Left lung (tissue), 10 donors: ENCODE data around the gene CSK. TPM values are rescaled to one million over a fixed set of nuclear protein-coding genes. Genes with fewer than 3 reads are reported as not detected.

ENCODE experiments used
- ATAC-seq: fragments of 200-7000 bp; cut with Tn5 transposase; one replicate; pipeline ENCODE4 v1.9.1; 2020; ENCODE audit warnings: moderate library complexity
- DNase-seq, 4 donors: peaks; one replicate each; pipeline ENCODE4 v3.0.0-alpha.2; 2013 to 2020
- H3K27ac ChIP-seq, 2 donors: fragments of 200-600 bp; sonication (generic) in 1 of 2; one replicate each; pipeline versions ENCODE4 v1.5.0 to v1.8.0; 2020 to 2021
- H3K27me3 ChIP-seq, 2 donors: fragments of 200-600 bp; sonication (generic) in 1 of 2; one replicate each; pipeline versions ENCODE4 v1.5.0 to v1.8.0; 2020 to 2021
- H3K36me3 ChIP-seq, 2 donors: fragments of 200-600 bp; sonication (generic) in 1 of 2; one replicate each; pipeline versions ENCODE4 v1.5.0 to v1.8.0; 2020 to 2021
- H3K4me1 ChIP-seq, 2 donors: fragments of 200-600 bp; one replicate each; pipeline ENCODE4 v1.8.0; 2021
- H3K4me3 ChIP-seq, 2 donors: fragments of 200-600 bp; sonication (generic) in 1 of 2; one replicate each; pipeline versions ENCODE4 v1.5.0 to v1.8.0; 2020 to 2021; ENCODE audit warnings: mild to moderate bottlenecking in 1 of 2
- H3K9me3 ChIP-seq, 2 donors: fragments of 200-600 bp; sonication (generic) in 1 of 2; one replicate each; pipeline versions ENCODE4 v1.5.0 to v1.8.0; 2020 to 2021
- CTCF ChIP-seq, 2 donors: fragments of 200-600 bp; sonication (generic) in 1 of 2; IDR thresholded peaks; one replicate each; pipeline versions ENCODE4 v1.5.0 to v1.8.0; 2021; ENCODE audit warnings: antibody characterized with exemption in 2 of 2
- intact Hi-C, 2 donors: fragments of 100-400 bp; cut with DNase I; formaldehyde crosslinking; loops; one replicate each; pipeline versions ENCODE4 v1.11.2 to v1.14.2; 2022
- polyA plus RNA-seq, 6 donors: library from polyadenylated mRNA; unstranded; fragments of 120-200 nt; gene quantifications; one replicate each; pipeline ENCODE4 v1.2.1, GENCODE V29; 2013; ENCODE audit not compliant: insufficient read length in 6 of 6
- total RNA-seq, 2 donors: library from RNA; stranded (reverse); fragmentation: NEBNext Ultra II Directional; extraction: Animal tissue kit (Norgen Biotek cat#: 25700); gene quantifications; one replicate each; pipeline ENCODE4 v1.2.1, GENCODE V29; 2021
- donor health status: DM: no; HTN: yes; CAD: no.
- donor health status: DM: no; HTN: no; CAD: no.

Gene CSK
- total and polyA plus RNA-seq, 8 donors, result 41.5 to 101 (median 49.7) TPM

DNA sequence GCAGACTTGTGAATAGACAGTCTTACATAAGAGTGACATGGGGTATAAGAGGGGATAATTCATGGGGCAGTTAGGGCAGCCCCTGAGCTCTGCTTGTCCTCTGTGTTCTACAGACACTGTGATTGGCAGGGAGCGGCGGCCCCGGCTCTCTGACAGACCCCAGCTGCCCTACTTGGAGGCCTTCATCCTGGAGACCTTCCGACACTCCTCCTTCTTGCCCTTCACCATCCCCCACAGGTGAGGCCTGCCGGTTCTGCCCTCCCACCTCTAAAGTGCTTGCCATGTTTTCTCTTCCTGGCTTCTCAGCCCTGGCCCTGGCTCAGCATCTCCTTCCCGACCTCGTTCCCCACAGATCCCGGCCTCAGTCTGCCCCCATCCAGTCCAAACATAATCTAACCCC, 29.9 kb upstream of the CSK start:
- no peaks in the 10 kb centered on the region for H3K36me3 ChIP-seq
- H3K27ac ChIP-seq, result no peak overlapping the region
- intact Hi-C loops, result no loop called here
- H3K9me3 ChIP-seq, result no peaks in the 10 kb centered on the region
- no peak for DNase-seq
- no peak for TF ChIP-seq CTCF (IDR thresholded peaks at IDR 0.05)
- H3K27me3 ChIP-seq, result no peaks in the 10 kb centered on the region
- peak; percentile 11 for ATAC-seq
- H3K4me1 ChIP-seq, result no peaks in the 10 kb centered on the region
- no peak overlapping the region for H3K4me3 ChIP-seq

GRCh38 chr15:74752531-74752930, 29.3 kb upstream of the CSK start:
- peak; percentile 75 for ATAC-seq
- intact Hi-C loops, result no loop called here

GRCh38 chr15:74754593-74755215, 27.2 kb upstream of the CSK start:
- Histone ChIP-seq H3K4me3 (no peak overlapping the region), H3K36me3 (no peaks in the 10 kb centered on the region), H3K4me1 (no peaks in the 10 kb centered on the region), H3K27ac (no peak overlapping the region), H3K27me3 (no peaks in the 10 kb centered on the region), H3K9me3 (no peaks in the 10 kb centered on the region)
- intact Hi-C loops, result loop anchor here in 1 of 2 donors (5.0 kb wide), 1 partner anchor 377 kb away; no protein-coding TSS in a partner anchor
- ATAC-seq (no peak), DNase-seq (no peak)
- no peak for TF ChIP-seq CTCF (IDR thresholded peaks at IDR 0.05)

More at GRCh38 chr15:74752531-74752930, 29.3 kb upstream of the CSK start:
- no peaks in the 10 kb centered on the region for H3K27me3 ChIP-seq
- no peaks in the 10 kb centered on the region for H3K36me3 ChIP-seq
- no peak for DNase-seq
- no peaks in the 10 kb centered on the region for H3K4me1 ChIP-seq
- TF ChIP-seq CTCF (IDR thresholded peaks at IDR 0.05), result no peak
- no peak overlapping the region for H3K4me3 ChIP-seq
- H3K9me3 ChIP-seq, result no peaks in the 10 kb centered on the region
- H3K27ac ChIP-seq, result no peak overlapping the region

GRCh38 chr15:74758736-74759135, 23.1 kb upstream of the CSK start:
- ATAC-seq (no peak), DNase-seq (peak in 1 of 4 donors; percentile 43)
- Histone ChIP-seq H3K4me3 (no peak overlapping the region), H3K9me3 (no peaks in the 10 kb centered on the region), H3K27me3 (no peaks in the 10 kb centered on the region), H3K4me1 (no peaks in the 10 kb centered on the region), H3K27ac (no peak overlapping the region), H3K36me3 (no peaks in the 10 kb centered on the region)
- intact Hi-C loops, result loop anchor here in 1 of 2 donors (5.0 kb wide), 1 partner anchor 381 kb away; no protein-coding TSS in a partner anchor
- no peak for TF ChIP-seq CTCF (IDR thresholded peaks at IDR 0.05)

DNA sequence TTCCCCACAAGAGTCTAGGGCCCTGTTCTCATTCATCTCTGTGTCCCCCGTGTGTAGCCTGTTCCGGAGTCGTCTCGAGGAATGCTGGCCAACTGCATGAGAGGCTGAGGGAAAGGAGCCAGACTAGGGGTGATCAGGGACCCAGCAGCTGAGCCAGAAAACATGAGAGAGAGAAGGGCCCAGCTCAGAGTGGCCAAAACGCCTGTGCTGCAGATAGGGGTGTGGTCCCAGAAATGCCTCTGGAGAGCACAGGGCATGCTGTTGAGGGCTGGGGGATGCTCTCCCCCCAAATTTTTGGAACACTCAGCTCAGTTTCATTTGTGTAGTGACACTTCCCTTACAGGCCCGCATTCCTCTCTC, 19.1 kb upstream of the CSK start:
- no peaks in the 10 kb centered on the region for H3K4me1 ChIP-seq
- no peak overlapping the region for H3K27ac ChIP-seq
- no peaks in the 10 kb centered on the region for H3K9me3 ChIP-seq
- no peak for ATAC-seq
- DNase-seq, result no peak
- no peaks in the 10 kb centered on the region for H3K36me3 ChIP-seq
- TF ChIP-seq CTCF (IDR thresholded peaks at IDR 0.05), result no peak
- intact Hi-C loops, result loop anchor here in 1 of 2 donors (10.0 kb wide), 1 partner anchor 128 kb away; no protein-coding TSS in a partner anchor
- H3K4me3 ChIP-seq, result no peak overlapping the region
- H3K27me3 ChIP-seq, result no peaks in the 10 kb centered on the region
